GM18502 (cell line): ENCODE measurements around the gene SPATA17.

Experiments used
- ATAC-seq: cut with Tn5 transposase; IDR thresholded peaks from one replicate; pipeline ENCODE4 v1.9.1; 2021; ENCODE audit warnings: mild to moderate bottlenecking; ENCODE audit not compliant: unreplicated experiment, poor library complexity

The SPATA17 gene

GRCh38 chr1:217839161-217839560, 208.0 kb downstream of the SPATA17 start:
- ATAC-seq = no peak

GRCh38 chr1:217846733-217847132, 215.6 kb downstream of the SPATA17 start:
- no peak for ATAC-seq

GRCh38 chr1:217847643-217848042, 216.5 kb downstream of the SPATA17 start:
- no peak for ATAC-seq

- ATAC-seq = no peak
These were observed 225.3 kb downstream of the SPATA17 start for GRCh38 chr1:217856342-217857034.

- no peak for ATAC-seq
These were observed 225.9 kb downstream of the SPATA17 start for GRCh38 chr1:217857061-217857460.

DNA sequence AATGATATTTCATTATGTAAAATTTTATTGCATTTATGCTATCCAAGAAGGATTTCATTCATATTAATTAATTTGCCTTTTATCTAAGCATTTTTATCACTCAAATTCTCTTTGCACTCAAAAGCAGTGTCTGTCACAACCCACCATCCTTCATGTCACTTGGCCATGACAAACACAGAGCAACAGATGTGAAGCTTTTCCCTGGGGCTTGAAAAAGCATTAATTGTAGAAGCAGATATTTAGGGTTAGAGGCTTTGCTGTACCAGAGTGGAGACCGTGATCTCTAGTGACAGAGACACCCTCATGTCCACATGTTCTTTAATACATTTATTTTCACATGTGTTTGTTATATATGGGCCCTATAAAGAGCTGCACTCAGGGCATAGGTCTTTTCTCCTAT, 230.5 kb downstream of the SPATA17 start:
- ATAC-seq = no peak

DNA sequence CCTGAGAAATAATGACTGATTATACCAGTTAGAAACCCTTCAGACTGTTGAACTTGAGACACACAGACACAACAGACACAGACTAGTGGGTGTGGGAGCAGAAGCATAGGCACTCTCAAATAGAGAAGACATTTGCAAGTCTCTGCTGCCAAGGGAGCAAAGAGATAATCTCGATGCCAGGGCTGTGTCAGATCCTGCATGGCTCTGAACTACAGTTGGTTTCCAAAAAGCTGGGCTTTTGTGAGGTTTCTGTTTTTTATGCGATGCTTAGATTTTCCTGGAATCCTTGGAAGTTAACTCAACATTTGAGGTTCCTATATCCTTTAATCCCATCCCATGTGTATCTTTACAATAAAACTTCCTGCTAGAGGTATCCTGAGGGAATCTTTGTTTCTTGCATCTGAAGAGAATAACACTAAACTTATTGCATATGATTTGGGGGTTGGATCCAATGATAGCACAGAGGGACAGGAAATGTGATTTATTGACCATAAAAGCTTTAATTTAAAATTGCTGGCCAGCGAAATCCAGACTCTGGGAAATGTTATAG, 236.4 kb downstream of the SPATA17 start:
- ATAC-seq = no peak

DNA sequence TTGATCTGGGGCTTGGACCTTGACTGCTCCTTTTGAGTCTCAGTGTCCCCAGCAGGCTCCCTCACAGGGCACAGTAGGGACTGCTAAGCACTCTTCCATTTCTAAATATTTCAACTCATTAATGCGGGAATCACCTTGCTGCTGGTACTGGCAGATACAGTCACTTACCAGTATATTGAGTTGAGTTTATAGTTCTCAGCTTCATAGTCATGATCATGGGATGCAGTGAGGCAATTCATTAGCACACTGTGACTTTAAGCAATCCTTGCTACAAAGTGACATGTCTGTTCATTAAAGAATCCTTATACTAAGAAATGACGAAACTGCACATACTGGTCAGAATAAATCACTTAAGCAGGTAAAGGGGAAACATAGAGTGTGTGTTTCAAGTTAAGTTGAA, 240.8 kb downstream of the SPATA17 start:
- no peak for ATAC-seq

DNA sequence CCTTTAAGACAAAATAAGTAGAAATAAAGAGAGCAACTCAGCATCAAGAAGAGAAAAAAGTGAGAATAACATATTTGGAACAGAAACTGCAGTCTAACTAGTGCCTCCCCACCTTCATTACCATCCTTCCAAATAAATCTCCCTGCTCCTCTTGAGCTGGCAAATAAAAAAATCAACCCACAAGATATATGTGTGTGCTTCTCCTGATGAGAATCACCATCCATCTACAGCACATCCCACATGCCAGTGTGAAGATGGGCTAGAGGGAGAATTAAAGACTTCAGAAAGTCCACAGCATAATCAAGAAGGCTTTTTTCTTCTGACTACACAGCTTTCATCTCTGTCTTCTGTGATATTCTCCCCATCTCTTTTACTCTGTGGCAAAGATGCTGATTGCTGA, 244.1 kb downstream of the SPATA17 start:
- ATAC-seq = no peak

- no peak for ATAC-seq
These were observed 245.3 kb downstream of the SPATA17 start for GRCh38 chr1:217876401-217876800.

- no peak for ATAC-seq
These were observed 245.8 kb downstream of the SPATA17 start for GRCh38 chr1:217876896-217877295.

GRCh38 chr1:217881131-217881543, 250.0 kb downstream of the SPATA17 start:
- no peak for ATAC-seq

DNA sequence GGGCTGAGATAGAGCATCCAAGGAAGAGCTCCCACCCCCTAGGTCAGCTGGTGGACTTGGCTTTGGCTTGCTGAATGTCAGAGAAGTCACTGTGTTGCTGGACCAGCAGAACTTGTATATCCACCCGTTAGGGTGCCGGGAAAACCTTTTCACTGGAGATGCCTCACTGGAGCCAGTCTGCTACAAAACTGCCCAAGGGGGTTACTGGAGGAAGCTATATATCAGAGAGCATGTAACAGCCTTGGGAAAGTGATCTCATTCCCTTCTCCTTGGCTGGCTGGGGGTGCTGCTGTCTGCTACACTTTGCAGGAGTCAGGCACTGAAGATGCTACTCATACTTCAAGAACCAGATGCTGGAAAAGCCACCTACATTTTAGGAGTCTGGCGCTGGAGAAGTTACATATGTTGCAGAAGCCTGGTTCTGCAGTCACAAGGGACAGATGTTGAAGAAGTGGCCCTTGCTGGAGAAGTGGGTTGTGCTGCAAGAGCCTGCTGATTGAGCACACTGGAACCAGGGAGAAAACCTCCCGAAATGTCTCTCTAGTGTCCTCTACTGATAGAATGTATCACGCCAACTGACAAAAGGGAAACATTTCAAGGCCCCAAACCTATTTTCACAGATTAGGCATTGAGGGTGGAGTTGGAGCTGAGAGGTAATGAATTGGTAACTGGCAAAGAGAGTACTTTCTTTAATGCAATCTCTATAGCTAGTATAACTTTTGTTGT, 250.6 kb downstream of the SPATA17 start:
- no peak for ATAC-seq

DNA sequence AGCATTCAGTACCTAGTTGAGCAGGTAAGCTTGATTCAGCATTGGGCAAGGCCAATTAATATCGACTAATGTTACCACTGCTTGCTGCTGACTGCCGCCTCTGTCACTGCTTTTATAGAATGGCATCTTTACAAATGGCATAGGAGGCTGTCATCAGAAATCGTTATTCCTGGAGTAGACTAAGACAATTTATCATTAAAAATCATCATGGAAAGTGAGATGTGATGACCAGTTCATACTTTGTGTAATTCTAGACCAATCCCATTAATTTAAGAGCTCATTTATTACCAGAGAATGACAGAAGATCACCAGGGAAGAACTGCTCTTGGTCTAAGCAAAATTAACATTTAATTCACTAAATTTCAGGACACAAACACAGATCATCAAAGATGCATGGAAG, 254.0 kb downstream of the SPATA17 start:
- no peak for ATAC-seq

DNA sequence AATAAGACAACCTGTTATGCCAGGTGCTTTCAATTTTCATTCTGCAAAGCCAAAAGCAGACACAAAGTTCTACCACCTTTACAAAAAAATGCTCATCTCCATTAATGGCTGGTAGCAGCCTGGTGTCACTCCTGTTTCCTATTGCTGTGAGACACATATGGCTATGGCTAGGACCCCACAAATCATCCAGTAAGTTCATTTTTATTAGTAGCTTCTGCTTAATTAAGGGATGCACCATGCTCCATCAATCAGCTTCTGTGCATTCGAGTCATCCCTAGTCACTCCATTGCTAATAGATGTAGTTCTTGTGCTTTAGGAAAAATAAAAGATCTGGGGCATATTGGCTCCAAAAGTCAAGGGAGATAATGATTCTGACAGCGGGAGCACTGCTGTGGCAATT, 257.2 kb downstream of the SPATA17 start:
- ATAC-seq = no peak

GRCh38 chr1:217889401-217889800, 258.3 kb downstream of the SPATA17 start:
- no peak for ATAC-seq

DNA sequence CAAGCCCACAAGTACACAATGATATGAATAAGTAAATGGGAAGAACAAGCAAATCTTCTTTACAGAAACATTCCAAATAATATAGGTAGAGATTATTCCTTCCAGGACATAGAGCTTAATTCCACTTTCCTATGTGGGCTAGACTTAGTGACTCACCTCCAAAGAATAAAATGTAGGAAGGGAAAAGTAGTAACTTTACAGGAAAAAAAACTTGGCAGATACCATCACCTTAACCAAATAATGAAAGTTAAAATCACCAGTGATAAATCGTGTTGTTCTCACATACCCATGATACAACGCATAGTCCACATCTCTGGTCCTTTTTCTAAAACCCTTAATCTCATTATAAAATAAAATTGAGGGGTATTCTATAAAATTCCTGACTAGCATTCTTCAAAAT, 260.8 kb downstream of the SPATA17 start:
- ATAC-seq = no peak

DNA sequence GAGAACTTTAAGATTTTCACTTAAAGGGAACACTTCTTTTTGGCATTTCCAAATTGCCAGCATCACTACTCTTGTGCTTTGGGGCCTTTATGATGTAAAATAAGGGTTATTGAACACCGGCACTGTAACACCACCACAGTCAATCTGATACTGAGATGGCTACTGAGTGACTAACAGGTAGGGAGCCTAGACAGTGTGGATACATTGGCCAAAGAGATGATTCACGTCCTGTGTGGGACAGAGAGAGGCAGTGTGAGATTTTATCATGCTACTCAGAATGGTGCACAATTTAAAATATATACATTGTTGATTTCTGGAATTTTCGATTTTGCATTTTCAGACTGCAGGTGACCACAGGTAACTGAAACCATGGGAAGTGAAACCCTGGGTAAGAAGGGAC, 261.6 kb downstream of the SPATA17 start:
- ATAC-seq = peak; percentile 83

GRCh38 chr1:217895841-217896240, 264.7 kb downstream of the SPATA17 start:
- ATAC-seq = no peak

- ATAC-seq = no peak
These were observed 265.3 kb downstream of the SPATA17 start for GRCh38 chr1:217896490-217896889.

GRCh38 chr1:217897100-217897499, 266.0 kb downstream of the SPATA17 start:
- no peak for ATAC-seq

DNA sequence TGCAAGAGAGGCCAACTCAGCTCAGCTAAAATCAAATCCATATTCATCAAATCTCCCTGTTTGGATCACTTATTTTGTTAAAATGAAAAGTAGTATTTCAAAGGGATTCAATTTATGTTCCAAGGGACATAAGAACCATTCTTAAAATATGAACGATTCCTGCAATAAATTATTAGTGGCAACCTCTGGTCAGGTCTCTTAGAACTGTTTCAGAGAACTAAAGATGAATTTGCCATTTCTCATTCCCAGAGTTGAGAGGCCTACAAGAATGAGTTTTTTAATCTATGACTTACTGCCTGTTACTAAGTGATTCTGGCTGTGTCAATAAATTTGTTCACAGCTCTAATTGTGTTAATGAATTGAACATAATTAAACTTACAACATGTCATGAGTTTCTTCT, 268.5 kb downstream of the SPATA17 start:
- ATAC-seq = no peak
